GM23248 (cell line): ENCODE data around the gene KIF25.

Experiments
- EZH2 ChIP-seq: fragments of 200-600 bp; sonication (generic); IDR thresholded peaks from 2 replicates; pipeline ENCODE4 v1.6.1; 2018; ENCODE audit warnings: antibody characterized with exemption, mild to moderate bottlenecking; ENCODE audit not compliant: insufficient read depth, poor library complexity, severe bottlenecking
- EZH2phosphoT487 ChIP-seq: fragments of 200-600 bp; sonication (generic); IDR thresholded peaks from 2 replicates; pipeline ENCODE4 v1.6.1; 2018; ENCODE audit warnings: antibody characterized with exemption, moderate library complexity, mild to moderate bottlenecking, low read depth; ENCODE audit not compliant: insufficient read depth

DNA sequence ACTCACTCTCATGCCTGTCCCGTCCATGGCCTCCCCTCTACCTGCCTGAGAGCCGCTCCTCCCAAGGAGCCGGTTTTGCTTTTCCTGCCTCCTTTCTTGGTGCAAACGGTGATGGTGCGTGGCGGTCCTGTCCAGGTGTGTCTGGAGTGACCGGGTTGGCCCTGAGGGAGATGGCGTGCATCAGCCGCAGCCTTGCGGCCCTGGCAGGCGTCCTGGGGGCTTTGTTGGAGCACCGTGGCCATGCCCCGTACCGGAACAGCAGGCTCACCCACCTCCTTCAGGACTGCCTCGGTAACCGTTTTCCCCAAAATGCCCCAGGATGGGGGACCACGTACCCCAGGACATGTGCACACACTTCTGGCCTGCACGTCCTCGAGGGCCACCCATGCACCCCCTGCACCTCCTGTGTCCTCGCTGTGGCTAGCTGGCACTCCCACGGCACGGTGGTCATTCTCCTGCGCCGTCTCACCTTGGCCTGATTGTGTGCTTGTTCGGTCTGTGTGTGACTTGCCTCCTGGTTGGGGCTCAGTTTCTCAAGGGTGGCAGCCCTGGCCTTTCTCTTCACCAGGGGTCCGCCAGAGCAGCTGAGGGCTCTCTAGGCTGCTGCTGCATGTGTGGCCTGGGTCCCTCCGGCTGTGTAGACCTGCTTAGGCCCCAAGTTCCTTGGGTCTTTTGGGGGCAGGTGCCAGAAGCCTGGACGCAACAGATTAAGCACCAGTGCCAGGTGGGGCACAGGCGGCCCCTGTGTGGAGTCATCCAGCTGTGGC, 45.1 kb downstream of the KIF25 start:
- no peak for TF ChIP-seq EZH2phosphoT487
- TF ChIP-seq EZH2 = no peak
